CD4-positive, alpha-beta T cell (primary cell): ENCODE results near the gene FAM131A. TPM values are rescaled to one million over a fixed set of nuclear protein-coding genes. Genes with fewer than 3 reads are reported as not detected.

Experiments
- ATAC-seq: fragments of 200-7000 bp; cut with Tn5 transposase; one replicate; pipeline ENCODE4 v1.10.0; 2022; ENCODE audit warnings: mild to moderate bottlenecking; ENCODE audit not compliant: poor library complexity
- CTCF ChIA-PET: fragments of 350-600 bp; sonication (Branson Sonifier 250); formaldehyde crosslinking; loops from one replicate; lab custom pipeline; 2021; ENCODE audit warnings: antibody characterized with exemption, inconsistent platforms; lab: Charles Lee
- POLR2A ChIA-PET: fragments of 350-600 bp; sonication (Branson Sonifier 250); formaldehyde crosslinking; loops from one replicate; lab custom pipeline; 2021; ENCODE audit warnings: antibody characterized with exemption, inconsistent platforms; lab: Charles Lee
- DNase-seq, 14 experiments: peaks; one replicate each; pipeline ENCODE4 v3.0.0-alpha.2; 2013 to 2020; ENCODE audit warnings: mixed read lengths in 2 of 14
- H3K27ac ChIP-seq, 2 donors: one replicate each; pipeline versions ENCODE4 v1.5.1 to v1.7.0; 2013; ENCODE audit warnings: low read length in 2 of 2, low read depth in 1 of 2, mild to moderate bottlenecking in 1 of 2
- H3K27me3 ChIP-seq, 2 experiments: 1 replicate in 1 of 2; 2 replicates in 1 of 2; pipeline versions ENCODE4 v1.6.1 to v1.7.0; 2013; ENCODE audit warnings: low read length in 2 of 2, control low read depth in 1 of 2, mild to moderate bottlenecking in 1 of 2, moderate library complexity in 1 of 2; ENCODE audit not compliant: insufficient read depth in 2 of 2, control insufficient read depth in 1 of 2
- H3K36me3 ChIP-seq: one replicate; pipeline ENCODE4 v1.6.1; 2013; ENCODE audit warnings: low read length, control low read depth; ENCODE audit not compliant: insufficient read depth
- H3K4me1 ChIP-seq: one replicate; pipeline ENCODE4 v1.6.1; 2013; ENCODE audit warnings: low read length, control low read depth; ENCODE audit not compliant: insufficient read depth
- H3K4me3 ChIP-seq: one replicate; pipeline ENCODE4 v1.5.1; 2013; ENCODE audit warnings: mild to moderate bottlenecking, low read length, moderate library complexity
- H3K9me3 ChIP-seq, 2 experiments: 1 replicate in 1 of 2; 2 replicates in 1 of 2; pipeline versions ENCODE4 v1.6.1 to v1.7.0; 2013; ENCODE audit warnings: low read length in 2 of 2, mild to moderate bottlenecking in 2 of 2, control low read depth in 1 of 2, moderate library complexity in 1 of 2; ENCODE audit not compliant: control insufficient read depth in 1 of 2, insufficient read depth in 1 of 2
- H3K27ac Mint-ChIP-seq: one replicate; pipeline ENCODE4 v1.8.0; 2020; ENCODE audit warnings: mixed read lengths
- H3K27me3 Mint-ChIP-seq: one replicate; pipeline ENCODE4 v1.8.0; 2021; ENCODE audit warnings: mixed read lengths
- H3K36me3 Mint-ChIP-seq: one replicate; pipeline ENCODE4 v1.8.0; 2021; ENCODE audit warnings: low read depth, mixed read lengths
- H3K4me1 Mint-ChIP-seq: one replicate; pipeline ENCODE4 v1.8.0; 2021; ENCODE audit warnings: low read depth, mixed read lengths
- H3K4me3 Mint-ChIP-seq: one replicate; pipeline ENCODE4 v1.8.0; 2020; ENCODE audit warnings: mild to moderate bottlenecking, mixed read lengths
- H3K9me3 Mint-ChIP-seq: one replicate; pipeline ENCODE4 v1.8.0; 2020; ENCODE audit warnings: mixed read lengths
- CTCF ChIP-seq: fragments of 200-600 bp; IDR thresholded peaks from one replicate; pipeline ENCODE4 v1.8.0; 2022; ENCODE audit warnings: antibody characterized with exemption, mild to moderate bottlenecking
- intact Hi-C, 2 experiments: fragments of 100-400 bp; cut with DNase I in 1 of 2; cut with micrococcal nuclease in 1 of 2; formaldehyde crosslinking; loops; one replicate each; pipeline versions ENCODE4 v1.15.1 to v1.9.0; 2023 to 2025; cut with DNase I, micrococcal nuclease
- total RNA-seq, 174 experiments: library from RNA in 2 of 174; stranded (reverse) in 2 of 174; gene quantifications; one replicate each; pipeline ENCODE4 v1.2.3 and lab custom pipeline; 2021 to 2026

FAM131A gene
- total RNA-seq, 2 experiments from 2014 or later: 10.4 to 11.0 TPM

DNA sequence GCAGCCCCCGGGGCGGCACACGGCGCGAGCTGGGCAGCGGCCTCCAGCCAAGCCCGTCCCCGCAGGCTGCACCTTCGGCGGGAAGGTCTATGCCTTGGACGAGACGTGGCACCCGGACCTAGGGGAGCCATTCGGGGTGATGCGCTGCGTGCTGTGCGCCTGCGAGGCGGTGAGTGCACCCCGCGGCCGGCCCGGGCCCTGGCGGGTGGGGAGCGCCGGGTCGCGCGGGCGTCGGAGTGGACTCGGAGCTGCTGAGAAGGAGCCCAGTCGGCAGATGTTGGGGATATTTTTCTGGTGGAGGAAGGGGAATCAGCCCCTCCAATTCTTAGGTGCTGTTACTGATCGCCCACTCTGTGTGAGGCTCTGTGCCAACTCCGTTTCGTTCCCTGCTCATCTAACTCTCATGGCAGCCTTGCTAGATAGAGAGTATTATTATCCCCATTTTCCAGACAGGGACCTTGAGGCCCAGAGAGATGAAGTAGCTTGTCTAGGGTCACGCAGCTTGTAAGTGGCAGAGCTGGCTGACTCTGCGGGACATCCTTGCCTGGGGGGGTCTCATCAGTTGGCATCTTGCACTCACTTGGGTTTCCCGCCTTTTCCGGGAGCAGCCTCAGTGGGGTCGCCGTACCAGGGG, 43.3 kb downstream of the FAM131A start:
- H3K4me3 ChIP-seq: peak overlapping the region; percentile 22

GRCh38 chr3:184381261-184382224, 44.1 kb downstream of the FAM131A start:
- no peak overlapping the region for H3K27ac ChIP-seq
- intact Hi-C loops: no loop called here
- CTCF ChIA-PET: interaction anchor here (0.5 kb wide), 1 partner anchor 14 kb away, joined by 3 read pairs; no protein-coding TSS in a partner anchor
- no peak for TF ChIP-seq CTCF
- H3K4me3 ChIP-seq: peak overlapping the region; percentile 22
- no peaks in the 10 kb centered on the region for H3K36me3 ChIP-seq
- peak overlapping the region; percentile 62 for H3K4me3 Mint-ChIP-seq
- H3K4me1 Mint-ChIP-seq: peaks cover 5% of the 10 kb centered on the region
- H3K36me3 Mint-ChIP-seq: no peaks in the 10 kb centered on the region
- no peaks in the 10 kb centered on the region for H3K9me3 Mint-ChIP-seq
- peaks cover 0 to 8% of the 10 kb centered on the region in 2 experiments for H3K9me3 ChIP-seq
- H3K27me3 Mint-ChIP-seq: peaks cover 77% of the 10 kb centered on the region
- H3K27me3 ChIP-seq: peaks cover 50 to 64% of the 10 kb centered on the region in 2 experiments
- H3K4me1 ChIP-seq: peaks cover 14% of the 10 kb centered on the region
- POLR2A ChIA-PET: no interaction called here
- DNase-seq: peak in 2 of 14 experiments; percentile 8 to 40
- ATAC-seq: no peak
- H3K27ac Mint-ChIP-seq: no peak overlapping the region

More for the DNA sequence above, 43.3 kb downstream of the FAM131A start:
- peak in 3 of 14 experiments; percentile 18 to 40 (median 37) for DNase-seq
- peaks cover 45 to 67% of the 10 kb centered on the region in 2 experiments for H3K27me3 ChIP-seq
- H3K27ac ChIP-seq: no peak overlapping the region
- Mint-ChIP-seq H3K9me3 (no peaks in the 10 kb centered on the region), H3K27me3 (peaks cover 74% of the 10 kb centered on the region), H3K4me3 (peak overlapping the region; percentile 58), H3K27ac (no peak overlapping the region), H3K36me3 (no peaks in the 10 kb centered on the region), H3K4me1 (peaks cover 5% of the 10 kb centered on the region)
- ChIA-PET POLR2A (no interaction called here), CTCF (interaction anchor here (0.5 kb wide), 1 partner anchor 15 kb away, joined by 3 read pairs; no protein-coding TSS in a partner anchor)
- H3K9me3 ChIP-seq: peaks cover 0 to 8% of the 10 kb centered on the region in 2 experiments
- peak; percentile 57 for ATAC-seq
- no peak for TF ChIP-seq CTCF
- intact Hi-C loops: no loop called here
- no peaks in the 10 kb centered on the region for H3K36me3 ChIP-seq
- peaks cover 14% of the 10 kb centered on the region for H3K4me1 ChIP-seq

DNA sequence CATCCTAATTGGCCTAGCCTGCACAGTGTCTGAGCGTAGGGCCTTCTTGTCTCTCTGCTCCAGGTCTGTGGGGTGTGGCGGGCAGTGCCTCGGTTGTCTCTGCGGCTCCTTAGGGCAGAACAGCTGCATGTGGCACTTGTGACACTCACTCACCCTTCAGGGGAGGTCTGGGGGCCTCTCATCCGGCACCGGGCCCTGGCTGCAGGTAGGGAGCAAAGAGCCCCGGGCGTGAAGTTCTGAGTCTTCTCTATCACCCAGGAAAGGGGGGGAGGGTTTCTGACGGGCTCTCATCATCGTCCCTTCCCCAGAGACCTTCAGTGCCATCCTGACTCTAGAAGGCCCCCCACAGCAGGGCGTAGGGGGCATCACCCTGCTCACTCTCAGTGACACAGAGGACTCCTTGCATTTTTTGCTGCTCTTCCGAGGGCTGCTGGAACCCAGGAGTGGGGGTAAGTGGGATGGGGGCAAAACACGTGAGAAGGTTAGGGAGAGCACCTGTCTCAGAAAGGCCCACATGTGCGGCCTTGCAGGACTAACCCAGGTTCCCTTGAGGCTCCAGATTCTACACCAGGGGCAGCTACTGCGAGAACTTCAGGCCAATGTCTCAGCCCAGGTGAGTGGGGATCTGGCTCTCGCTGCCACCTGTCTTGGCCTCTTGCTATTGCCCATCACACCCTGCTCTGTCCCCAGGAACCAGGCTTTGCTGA, 45.1 kb downstream of the FAM131A start:
- Histone ChIP-seq H3K9me3 (peaks cover 0 to 8% of the 10 kb centered on the region in 2 experiments), H3K27me3 (peaks cover 50 to 57% of the 10 kb centered on the region in 2 experiments), H3K27ac (no peak overlapping the region), H3K4me1 (peaks cover 14% of the 10 kb centered on the region), H3K36me3 (no peaks in the 10 kb centered on the region), H3K4me3 (no peak overlapping the region)
- ATAC-seq (no peak), DNase-seq (no peak)
- Mint-ChIP-seq H3K36me3 (no peaks in the 10 kb centered on the region), H3K4me1 (peaks cover 5% of the 10 kb centered on the region), H3K27ac (no peak overlapping the region), H3K9me3 (no peaks in the 10 kb centered on the region), H3K27me3 (peaks cover 74% of the 10 kb centered on the region), H3K4me3 (peak overlapping the region; percentile 25)
- POLR2A ChIA-PET: no interaction called here
- intact Hi-C loops: no loop called here
- no peak for TF ChIP-seq CTCF
- CTCF ChIA-PET: no interaction called here
